Globus pallidus (tissue), 1 donor: ENCODE measurements around the gene YTHDC2.

Experiments used
- DNase-seq: peaks from one replicate; pipeline ENCODE4 v3.0.0-alpha.2; 2015; ENCODE audit warnings: low spot score

The YTHDC2 gene

GRCh38 chr5:113513384-113514288 is at the start of gene YTHDC2:
Gene YTHDC2, plus strand, starts transcription at chr5:113513694. Its CDS starts 202 bp downstream, at chr5:113513896.
- peak; percentile 79 for DNase-seq

DNA sequence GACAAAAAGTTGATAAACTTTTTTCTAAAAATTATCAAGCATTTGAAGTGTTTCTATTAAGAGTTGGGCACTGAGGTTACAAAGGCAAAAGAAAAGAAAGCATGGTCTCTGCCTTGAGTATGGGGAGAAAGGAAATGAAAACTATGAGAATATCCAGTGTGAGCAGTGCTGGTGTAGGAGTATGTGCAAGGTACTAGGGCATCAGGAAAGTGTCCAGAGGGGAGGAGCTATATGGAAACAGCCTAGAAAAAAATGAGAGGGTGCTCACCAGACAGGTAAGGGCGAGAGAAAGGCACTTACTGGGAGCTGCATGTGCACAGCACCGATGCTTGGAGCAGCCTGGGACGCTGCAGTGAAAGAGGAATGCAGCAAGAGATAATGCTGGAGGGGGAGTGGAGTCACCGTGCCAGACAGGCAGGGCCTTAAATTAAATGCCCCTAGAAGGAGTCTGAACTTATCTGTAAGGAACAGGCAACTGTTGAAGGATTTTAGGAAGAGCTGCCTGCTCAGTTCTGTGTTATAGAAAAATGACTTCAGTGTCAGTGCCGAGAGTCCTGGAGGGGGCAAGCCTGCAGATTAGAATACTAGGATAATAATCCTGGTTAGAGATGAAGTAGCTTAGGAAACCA is 39.3 kb upstream of the YTHDC2 start:
- DNase-seq: no peak

DNA sequence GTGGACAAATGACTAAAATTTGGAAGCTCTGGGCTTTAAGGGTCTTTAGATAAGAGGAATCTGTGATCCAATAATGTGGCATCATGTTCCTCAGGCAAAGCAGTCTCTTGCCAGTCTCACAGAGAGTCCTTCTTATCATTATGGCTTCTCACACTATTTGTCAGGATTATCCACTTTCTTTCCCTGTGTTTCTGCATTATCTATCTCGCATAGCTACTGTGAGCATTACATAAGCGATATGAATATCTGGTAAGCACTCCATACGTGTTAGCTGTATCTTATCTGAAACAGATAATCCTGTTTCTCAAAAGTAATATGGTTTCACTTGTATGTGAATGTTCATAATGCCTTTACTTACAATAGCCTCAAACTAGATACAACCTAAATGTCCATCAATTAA is 34.8 kb upstream of the YTHDC2 start:
- no peak for DNase-seq

DNA sequence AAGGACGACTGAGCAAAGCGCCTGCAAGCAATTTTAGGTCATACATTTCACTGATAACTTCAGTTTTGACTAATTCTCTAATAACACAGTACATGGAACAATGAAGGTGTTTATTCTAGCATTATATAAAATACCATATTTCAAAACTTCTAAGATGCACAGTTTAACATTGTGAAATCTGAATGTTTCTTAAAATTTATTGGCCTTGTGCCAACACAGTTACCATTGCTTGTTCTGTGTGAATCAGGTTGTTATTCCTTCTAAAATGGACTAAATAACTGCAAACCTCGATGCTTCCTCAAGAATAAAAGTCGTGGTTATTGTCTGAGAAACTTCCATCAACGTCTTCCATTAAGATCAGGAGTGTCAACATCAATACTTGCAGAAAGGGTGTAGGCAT is 33.3 kb upstream of the YTHDC2 start:
- DNase-seq: no peak

DNA sequence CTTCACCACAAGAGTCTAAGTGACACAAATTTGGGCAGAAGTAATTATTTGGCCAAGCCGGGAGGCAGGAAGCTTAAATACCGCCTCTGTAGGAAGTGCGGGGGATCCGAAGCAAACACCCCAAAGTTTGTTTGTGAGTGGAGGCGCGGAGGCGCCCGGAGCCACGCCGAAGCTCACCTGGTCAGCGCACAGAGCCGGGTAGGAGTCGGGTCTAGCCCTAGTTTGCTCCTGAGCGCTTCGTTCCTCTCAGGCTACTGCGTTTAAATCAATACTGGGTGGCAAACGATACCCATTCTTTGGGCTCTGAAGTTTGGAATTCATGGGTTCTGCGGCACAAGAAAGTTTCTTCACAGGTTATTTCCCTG is 26.1 kb upstream of the YTHDC2 start:
- no peak for DNase-seq

GRCh38 chr5:113487781-113488644 is 25.5 kb upstream of the YTHDC2 start, which contains the start of gene MCC:
Gene MCC, minus strand, starts transcription at chr5:113488453.
- DNase-seq: peak; percentile 22

DNA sequence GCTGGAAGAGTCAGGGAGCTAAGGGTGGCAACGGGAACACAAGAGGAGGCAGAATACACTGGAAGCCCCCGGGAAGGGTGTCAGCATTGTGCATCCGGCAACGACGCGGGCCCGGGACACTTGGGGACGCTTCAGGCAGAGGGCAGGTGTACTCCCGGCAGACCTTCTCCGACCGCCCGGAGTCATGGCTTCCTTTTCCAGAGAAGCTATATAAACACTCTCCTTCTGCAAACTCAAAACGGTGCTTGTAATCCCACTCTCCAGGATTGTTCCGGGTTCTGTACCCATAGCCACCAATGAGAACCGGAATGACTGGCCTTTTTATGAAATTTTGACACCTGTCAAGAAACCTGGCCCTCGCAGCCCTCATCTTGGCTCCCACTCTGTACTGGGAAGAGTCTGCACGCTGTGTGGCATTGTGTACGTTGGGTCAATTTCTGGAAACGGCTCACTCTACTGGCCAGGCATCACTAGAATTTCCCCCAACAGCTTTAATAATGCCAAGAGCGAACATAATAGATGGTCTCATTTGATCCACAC is 24.8 kb upstream of the YTHDC2 start:
- DNase-seq: no peak

GRCh38 chr5:113489299-113489698 is 24.2 kb upstream of the YTHDC2 start:
- no peak for DNase-seq

DNA sequence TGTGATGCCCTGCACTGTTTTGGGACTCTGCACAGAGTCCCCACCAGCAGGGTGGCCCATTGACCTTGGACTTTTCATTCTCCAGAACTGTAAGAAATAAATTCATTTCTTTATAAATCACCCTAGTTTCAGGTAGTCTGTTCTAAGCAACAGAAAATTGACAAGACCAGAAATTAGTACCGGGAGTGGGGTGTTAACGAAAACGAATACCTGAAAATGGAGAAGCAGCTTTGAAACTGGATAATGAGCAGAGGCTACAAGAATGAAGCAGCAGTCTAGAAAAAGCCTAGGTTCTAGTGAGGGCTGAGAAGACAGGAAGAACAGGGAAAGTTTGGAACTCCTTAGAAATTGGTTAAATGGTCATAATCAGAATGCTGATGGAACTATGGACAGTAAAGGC is 23.2 kb upstream of the YTHDC2 start:
- DNase-seq: no peak

- DNase-seq: no peak
These were observed 22.5 kb upstream of the YTHDC2 start for GRCh38 chr5:113491022-113491421.

GRCh38 chr5:113493446-113493845 is 20.0 kb upstream of the YTHDC2 start:
- no peak for DNase-seq

GRCh38 chr5:113495422-113495841 is 18.1 kb upstream of the YTHDC2 start:
- DNase-seq: no peak

- DNase-seq: no peak
These were observed 11.4 kb upstream of the YTHDC2 start for GRCh38 chr5:113502073-113502472.

- no peak for DNase-seq
These were observed 10.3 kb upstream of the YTHDC2 start for GRCh38 chr5:113503146-113503545.

GRCh38 chr5:113505181-113505580 is 8.3 kb upstream of the YTHDC2 start:
- no peak for DNase-seq

DNA sequence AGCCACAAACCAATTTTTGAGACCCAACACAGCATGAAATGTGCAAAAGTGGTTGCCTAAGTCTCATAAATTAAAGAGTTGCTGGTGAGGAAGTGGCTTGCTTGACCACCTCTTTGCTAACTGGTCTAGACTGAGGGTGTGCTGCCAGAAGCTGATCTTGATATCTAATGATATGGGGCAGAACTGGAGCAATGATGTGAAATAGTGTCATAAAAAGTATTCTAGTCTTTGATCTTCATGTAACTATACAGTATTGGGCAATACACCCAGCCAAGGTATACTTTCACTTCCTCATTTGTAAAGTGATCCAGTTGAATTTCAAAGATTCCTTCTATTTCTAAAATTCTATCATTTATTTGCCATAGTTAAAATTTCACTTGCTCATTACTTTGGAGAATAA is 5.9 kb upstream of the YTHDC2 start:
- DNase-seq: no peak

DNA sequence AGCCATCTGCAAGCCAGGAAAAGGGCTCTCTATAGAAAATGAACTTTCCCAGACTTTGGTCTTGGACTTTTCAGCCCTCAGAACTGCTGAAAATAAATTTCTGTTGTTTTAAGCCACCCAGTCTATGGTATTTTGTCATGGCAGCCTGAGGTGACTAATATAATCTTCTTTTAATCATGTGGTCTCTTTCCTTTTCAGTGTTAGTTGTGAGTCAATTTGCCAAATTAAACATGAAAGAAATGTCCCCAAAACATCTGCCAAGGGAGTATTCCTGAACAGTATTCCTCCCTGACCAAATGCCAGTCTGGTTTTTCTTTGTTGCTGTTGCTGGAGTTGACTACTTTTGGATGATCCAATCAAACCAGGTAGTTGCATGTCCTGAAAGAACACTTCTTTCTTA is 4.7 kb upstream of the YTHDC2 start:
- DNase-seq: no peak

DNA sequence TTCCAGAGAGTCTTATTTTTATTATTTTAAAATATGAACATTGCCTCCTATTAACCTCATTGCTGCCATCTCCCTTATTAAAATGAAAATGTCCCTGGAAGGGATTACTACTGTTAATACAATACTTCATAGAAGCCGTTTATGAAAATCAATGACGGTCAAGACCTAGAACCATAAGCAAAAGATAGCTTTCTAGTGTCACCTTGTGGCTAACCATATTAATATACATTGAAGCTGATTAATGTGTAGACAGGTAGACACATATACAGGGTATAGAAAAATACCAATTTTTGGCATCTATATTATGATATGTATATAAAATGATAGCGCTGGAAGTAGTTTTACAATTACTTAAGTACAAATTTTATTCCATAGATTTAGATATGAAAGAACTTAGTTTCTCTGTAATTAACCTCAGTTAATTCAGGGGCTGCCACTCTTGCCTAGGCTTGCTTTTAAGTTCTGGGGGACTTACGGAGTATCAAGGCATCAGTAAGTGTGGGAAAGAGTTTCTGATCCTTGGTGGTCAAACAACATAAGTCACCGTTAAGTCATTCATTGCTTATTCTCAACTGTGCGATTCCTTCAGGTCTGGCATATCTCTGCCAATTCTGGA is 2.5 kb upstream of the YTHDC2 start:
- DNase-seq: no peak

- DNase-seq: no peak
These were observed 1.2 kb upstream of the YTHDC2 start for GRCh38 chr5:113512341-113512740.

DNA sequence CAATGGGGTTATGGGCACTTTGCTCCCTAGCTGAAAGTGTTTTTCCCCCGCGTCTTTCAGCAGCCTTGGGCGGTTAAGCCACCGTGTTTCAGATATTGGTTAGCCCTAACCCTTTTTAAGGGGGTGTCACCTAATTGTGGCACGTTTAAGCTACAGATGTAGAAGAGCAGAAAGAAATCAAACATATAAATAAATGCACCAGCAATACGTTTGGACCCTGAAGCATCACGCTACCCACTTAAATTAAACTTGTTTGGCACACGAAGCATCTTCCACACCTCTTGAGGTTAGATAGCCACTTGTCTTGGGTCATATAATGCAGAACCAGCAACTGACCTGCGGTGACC is 768 bp downstream of the YTHDC2 start:
- DNase-seq: peak; percentile 27

DNA sequence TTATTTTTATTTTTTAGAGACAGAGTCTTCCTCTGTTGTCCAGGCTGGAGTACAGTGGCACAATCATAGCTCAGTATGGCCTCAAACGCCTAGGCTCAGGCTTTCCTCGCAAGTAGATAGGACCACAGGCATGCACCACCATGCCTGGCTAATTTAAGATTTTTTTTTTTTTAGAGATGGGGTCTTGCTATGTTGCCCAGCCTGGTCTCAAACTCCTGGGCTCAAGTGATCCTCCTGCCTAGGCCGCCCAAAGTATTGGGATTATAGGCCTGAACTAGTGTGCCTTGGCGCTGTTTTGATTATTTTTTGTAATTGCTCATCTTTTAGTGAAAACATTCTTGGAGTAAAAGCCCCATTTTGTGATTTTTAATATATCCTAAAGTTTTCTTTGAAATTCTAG is 5.4 kb downstream of the YTHDC2 start:
- DNase-seq: no peak

- no peak for DNase-seq
These were observed 5.9 kb downstream of the YTHDC2 start for GRCh38 chr5:113519412-113519811.
